ENCODE measurements around the gene HFE.

The HFE gene

GRCh38 chr6:26130581-26131249, 43.5 kb downstream of the HFE start:
- no peak for DNase-seq (ENCODE audit: low read depth in 3 of 3, low spot score in 1 of 3)

- DNase-seq (ENCODE audit: low read depth in 3 of 3, low spot score in 1 of 3), result no peak
These were observed 44.4 kb downstream of the HFE start for GRCh38 chr6:26131618-26132017.

- no peak for DNase-seq (ENCODE audit: low read depth in 3 of 3, low spot score in 1 of 3)
These were observed 46.5 kb downstream of the HFE start for GRCh38 chr6:26133730-26134129.

- no peak for DNase-seq (ENCODE audit: low read depth in 3 of 3, low spot score in 1 of 3)
These were observed 49.1 kb downstream of the HFE start for GRCh38 chr6:26136321-26136720.

GRCh38 chr6:26140254-26140966, 53.2 kb downstream of the HFE start:
- DNase-seq (ENCODE audit: low read depth in 3 of 3, low spot score in 1 of 3), result no peak

GRCh38 chr6:26140967-26141294, 53.7 kb downstream of the HFE start:
- no peak for DNase-seq (ENCODE audit: low read depth in 3 of 3, low spot score in 1 of 3)

GRCh38 chr6:26141378-26141904, 54.2 kb downstream of the HFE start:
- DNase-seq (ENCODE audit: low read depth in 3 of 3, low spot score in 1 of 3), result no peak

- DNase-seq (ENCODE audit: low read depth in 3 of 3, low spot score in 1 of 3), result no peak
These were observed 54.8 kb downstream of the HFE start for GRCh38 chr6:26142026-26142425.
